ENCODE results near the gene DIP2A. TPM values are rescaled to one million over a fixed set of nuclear protein-coding genes. Genes with fewer than 3 reads are reported as not detected.

The DIP2A gene
- total RNA-seq, 2 donors from 2014 or later = 51.0 to 52.2 TPM

DNA sequence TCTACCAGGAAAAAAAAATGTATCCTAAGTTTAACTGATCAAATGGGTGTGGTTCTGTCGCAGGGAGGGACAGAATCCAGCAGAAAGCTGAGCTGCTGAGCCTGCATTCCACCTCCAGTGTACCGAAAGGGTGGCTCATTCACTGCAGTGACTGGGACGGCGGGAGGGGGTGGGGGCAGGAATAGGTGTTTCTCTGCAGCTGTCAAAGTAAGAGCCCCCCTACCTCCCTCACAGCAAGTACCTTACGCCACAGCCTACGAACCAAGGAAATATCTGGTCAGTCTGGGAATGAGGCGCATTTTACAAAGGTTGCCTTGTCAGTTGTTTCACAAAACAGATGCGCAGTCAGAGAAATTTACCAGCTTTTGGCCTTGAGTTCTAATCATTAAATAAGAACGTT, 144.5 kb downstream of the DIP2A start:
- peak; percentile 65 for DNase-seq
- no peaks in the 10 kb centered on the region for H3K9me3 Mint-ChIP-seq

GRCh38 chr21:46604329-46604974, 145.8 kb downstream of the DIP2A start:
- H3K27ac ChIP-seq (ENCODE audit: low read depth, low read length) = peak overlapping the region; percentile 55
- peaks cover 2% of the 10 kb centered on the region for H3K4me1 Mint-ChIP-seq
- no peak for DNase-seq

More for the DNA sequence above, 144.5 kb downstream of the DIP2A start:
- Histone ChIP-seq H3K4me3 (ENCODE audit: low read length) (no peak overlapping the region), H3K4me1 (ENCODE audit: control insufficient read depth, insufficient read depth, low read length) (peaks cover 3% of the 10 kb centered on the region), H3K9me3 (ENCODE audit: control insufficient read depth, low read length) (no peaks in the 10 kb centered on the region), H3K36me3 (ENCODE audit: control insufficient read depth, insufficient read depth, low read length) (no peaks in the 10 kb centered on the region), H3K27me3 (ENCODE audit: control insufficient read depth, insufficient read depth, low read length, poor library complexity, severe bottlenecking) (peaks cover 8% of the 10 kb centered on the region), H3K27ac (ENCODE audit: low read depth, low read length) (no peak overlapping the region), H3K9ac (ENCODE audit: extremely low read depth, low read length, poor library complexity, severe bottlenecking) (no peak overlapping the region)
- Mint-ChIP-seq H3K27me3 (ENCODE audit: insufficient read depth) (peaks cover 14% of the 10 kb centered on the region), H3K27ac (no peak overlapping the region), H3K36me3 (ENCODE audit: low read depth) (no peaks in the 10 kb centered on the region), H3K4me1 (peaks cover 2% of the 10 kb centered on the region), H3K4me3 (no peak overlapping the region)
- WGBS, 2 experiments (ENCODE audit: insufficient coverage in 1 of 2, insufficient read length in 1 of 2) = 62 to 90% methylated on average over 2 to 6 of the region's 9 CpGs
- TF ChIP-seq, protein P1, sequence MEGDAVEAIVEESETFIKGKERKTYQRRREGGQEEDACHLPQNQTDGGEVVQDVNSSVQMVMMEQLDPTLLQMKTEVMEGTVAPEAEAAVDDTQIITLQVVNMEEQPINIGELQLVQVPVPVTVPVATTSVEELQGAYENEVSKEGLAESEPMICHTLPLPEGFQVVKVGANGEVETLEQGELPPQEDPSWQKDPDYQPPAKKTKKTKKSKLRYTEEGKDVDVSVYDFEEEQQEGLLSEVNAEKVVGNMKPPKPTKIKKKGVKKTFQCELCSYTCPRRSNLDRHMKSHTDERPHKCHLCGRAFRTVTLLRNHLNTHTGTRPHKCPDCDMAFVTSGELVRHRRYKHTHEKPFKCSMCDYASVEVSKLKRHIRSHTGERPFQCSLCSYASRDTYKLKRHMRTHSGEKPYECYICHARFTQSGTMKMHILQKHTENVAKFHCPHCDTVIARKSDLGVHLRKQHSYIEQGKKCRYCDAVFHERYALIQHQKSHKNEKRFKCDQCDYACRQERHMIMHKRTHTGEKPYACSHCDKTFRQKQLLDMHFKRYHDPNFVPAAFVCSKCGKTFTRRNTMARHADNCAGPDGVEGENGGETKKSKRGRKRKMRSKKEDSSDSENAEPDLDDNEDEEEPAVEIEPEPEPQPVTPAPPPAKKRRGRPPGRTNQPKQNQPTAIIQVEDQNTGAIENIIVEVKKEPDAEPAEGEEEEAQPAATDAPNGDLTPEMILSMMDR (conservative IDR thresholded peaks at IDR 0.05) = no peak

GRCh38 chr21:46604975-46605766, 146.5 kb downstream of the DIP2A start, which contains the start of gene S100B:
Gene S100B (minus strand): TSS chr21:46605082. CDS start chr21:46602415, 2,667 bp downstream.
- Mint-ChIP-seq H3K9me3 (no peaks in the 10 kb centered on the region), H3K36me3 (ENCODE audit: low read depth) (no peaks in the 10 kb centered on the region), H3K27me3 (ENCODE audit: insufficient read depth) (peaks cover 18% of the 10 kb centered on the region), H3K4me3 (no peak within 1 kb of the TSS), H3K27ac (no peak within 1 kb of the TSS), H3K4me1 (peaks cover 2% of the 10 kb centered on the region)
- Histone ChIP-seq H3K36me3 (ENCODE audit: control insufficient read depth, insufficient read depth, low read length) (no peaks in the 10 kb centered on the region), H3K9ac (ENCODE audit: extremely low read depth, low read length, poor library complexity, severe bottlenecking) (no peak within 1 kb of the TSS), H3K9me3 (ENCODE audit: control insufficient read depth, low read length) (no peaks in the 10 kb centered on the region), H3K27ac (ENCODE audit: low read depth, low read length) (peak within 1 kb of the TSS; percentile 62), H3K4me3 (ENCODE audit: low read length) (no peak within 1 kb of the TSS), H3K27me3 (ENCODE audit: control insufficient read depth, insufficient read depth, low read length, poor library complexity, severe bottlenecking) (peaks cover 8% of the 10 kb centered on the region), H3K4me1 (ENCODE audit: control insufficient read depth, insufficient read depth, low read length) (peaks cover 3% of the 10 kb centered on the region)
- TF ChIP-seq, protein P1 (conservative IDR thresholded peaks at IDR 0.05) = no peak
- DNase-seq = peak; percentile 69
- WGBS, 2 experiments (ENCODE audit: insufficient coverage in 1 of 2, insufficient read length in 1 of 2) = 80 to 85% methylated on average over 7 to 15 of the region's 15 CpGs

More at GRCh38 chr21:46604329-46604974, 145.8 kb downstream of the DIP2A start:
- Histone ChIP-seq H3K4me3 (ENCODE audit: low read length) (no peak overlapping the region), H3K9ac (ENCODE audit: extremely low read depth, low read length, poor library complexity, severe bottlenecking) (no peak overlapping the region), H3K27me3 (ENCODE audit: control insufficient read depth, insufficient read depth, low read length, poor library complexity, severe bottlenecking) (peaks cover 8% of the 10 kb centered on the region), H3K36me3 (ENCODE audit: control insufficient read depth, insufficient read depth, low read length) (no peaks in the 10 kb centered on the region), H3K4me1 (ENCODE audit: control insufficient read depth, insufficient read depth, low read length) (peaks cover 3% of the 10 kb centered on the region), H3K9me3 (ENCODE audit: control insufficient read depth, low read length) (no peaks in the 10 kb centered on the region)
- Mint-ChIP-seq H3K4me3 (no peak overlapping the region), H3K36me3 (ENCODE audit: low read depth) (no peaks in the 10 kb centered on the region), H3K27me3 (ENCODE audit: insufficient read depth) (peaks cover 15% of the 10 kb centered on the region), H3K27ac (no peak overlapping the region), H3K9me3 (no peaks in the 10 kb centered on the region)
- TF ChIP-seq, protein P1 (conservative IDR thresholded peaks at IDR 0.05) = no peak
- 84 to 96% methylated on average over 3 to 9 of the region's 9 CpGs for WGBS, 2 experiments (ENCODE audit: insufficient coverage in 1 of 2, insufficient read length in 1 of 2)

All from endodermal cell (in vitro differentiated cells).